Central memory CD8-positive, alpha-beta T cell (primary cell): Measurements from ENCODE around the gene APPBP2.
"Not testable (repeated sequence)": the region's sequence is repeated elsewhere in the genome, so short reads cannot be mapped to it uniquely, and the experiment has no call there.

Source experiments
- ATAC-seq: fragments of 150-1000 bp; cut with Tn5 transposase; replicated peaks from 2 replicates; pipeline ENCODE4 v1.10.0; 2022; ENCODE audit warnings: mild to moderate bottlenecking, moderate FRiP score, moderate number of reproducible peaks; ENCODE audit not compliant: poor library complexity, severe bottlenecking; ENCODE audit errors: extremely low read depth
- DNase-seq, 2 donors: peaks; one replicate each; pipeline ENCODE4 v3.0.0; 2021; ENCODE audit warnings: low spot score in 2 of 2
- H3K27ac Mint-ChIP-seq: one replicate; pipeline ENCODE4 v1.8.0; 2022; ENCODE audit warnings: low read depth, mild to moderate bottlenecking, moderate library complexity, mixed read lengths
- H3K27me3 Mint-ChIP-seq: one replicate; pipeline ENCODE4 v1.8.0; 2022; ENCODE audit warnings: mixed read lengths
- H3K36me3 Mint-ChIP-seq: one replicate; pipeline ENCODE4 v1.8.0; 2022; ENCODE audit warnings: mild to moderate bottlenecking, moderate library complexity, mixed read lengths; ENCODE audit not compliant: insufficient read depth
- H3K4me1 Mint-ChIP-seq: one replicate; pipeline ENCODE4 v1.8.0; 2022; ENCODE audit warnings: mixed read lengths
- H3K4me3 Mint-ChIP-seq: one replicate; pipeline ENCODE4 v1.8.0; 2022; ENCODE audit warnings: mild to moderate bottlenecking, moderate library complexity, mixed read lengths
- H3K9me3 Mint-ChIP-seq: one replicate; pipeline ENCODE4 v1.8.0; 2022; ENCODE audit warnings: mixed read lengths

The APPBP2 gene

GRCh38 chr17:60527701-60528100 is 1.7 kb upstream of the APPBP2 start:
- DNase-seq (no peak), ATAC-seq (no peak)
- H3K9me3 Mint-ChIP-seq, result no peaks in the 10 kb centered on the region
- H3K4me3 Mint-ChIP-seq, result peak overlapping the region; percentile 20
- peaks cover 30% of the 10 kb centered on the region for H3K4me1 Mint-ChIP-seq
- peaks cover 11% of the 10 kb centered on the region for H3K36me3 Mint-ChIP-seq
- peaks cover 7% of the 10 kb centered on the region for H3K27me3 Mint-ChIP-seq
- H3K27ac Mint-ChIP-seq, result no peak overlapping the region

- Mint-ChIP-seq H3K9me3 (no peaks in the 10 kb centered on the region), H3K4me1 (peaks cover 39% of the 10 kb centered on the region), H3K4me3 (peak overlapping the region; percentile 99), H3K27ac (peak overlapping the region; percentile 99), H3K36me3 (peaks cover 13% of the 10 kb centered on the region), H3K27me3 (peaks cover 7% of the 10 kb centered on the region)
- ATAC-seq (no peak), DNase-seq (no peak)
These were observed 684 bp upstream of the APPBP2 start for GRCh38 chr17:60526726-60527125.

- ATAC-seq, result no peak
- Mint-ChIP-seq H3K9me3 (no peaks in the 10 kb centered on the region), H3K4me1 (peaks cover 41% of the 10 kb centered on the region), H3K36me3 (peaks cover 19% of the 10 kb centered on the region), H3K4me3 (peak overlapping the region; percentile 99), H3K27me3 (no peaks in the 10 kb centered on the region), H3K27ac (peak overlapping the region; percentile 99)
- no peak for DNase-seq
These were observed 736 bp downstream of the APPBP2 start for GRCh38 chr17:60525328-60525684.

GRCh38 chr17:60524463-60525327 is 1.3 kb downstream of the APPBP2 start:
- Mint-ChIP-seq H3K27ac (peak overlapping the region; percentile 99), H3K36me3 (peaks cover 19% of the 10 kb centered on the region), H3K27me3 (no peaks in the 10 kb centered on the region), H3K4me1 (peaks cover 41% of the 10 kb centered on the region), H3K4me3 (peak overlapping the region; percentile 99), H3K9me3 (no peaks in the 10 kb centered on the region)
- ATAC-seq (no peak), DNase-seq (no peak)

- Mint-ChIP-seq H3K36me3 (peaks cover 21% of the 10 kb centered on the region), H3K9me3 (no peaks in the 10 kb centered on the region), H3K27me3 (no peaks in the 10 kb centered on the region), H3K27ac (peak overlapping the region; percentile 99), H3K4me3 (peak overlapping the region; percentile 99), H3K4me1 (peaks cover 41% of the 10 kb centered on the region)
- DNase-seq (no peak), ATAC-seq (no peak)
These were observed 2.2 kb downstream of the APPBP2 start for GRCh38 chr17:60523822-60524221.

- peak overlapping the region; percentile 5 for H3K27ac Mint-ChIP-seq
These were observed 3.0 kb downstream of the APPBP2 start for GRCh38 chr17:60522889-60523626.

GRCh38 chr17:60519795-60520194 is 6.2 kb downstream of the APPBP2 start:
- no peak overlapping the region for H3K4me3 Mint-ChIP-seq
- ATAC-seq (no peak), DNase-seq (no peak)
- H3K4me1 Mint-ChIP-seq, result peaks cover 61% of the 10 kb centered on the region
- H3K9me3 Mint-ChIP-seq, result no peaks in the 10 kb centered on the region
- H3K36me3 Mint-ChIP-seq, result peaks cover 18% of the 10 kb centered on the region
- H3K27me3 Mint-ChIP-seq, result no peaks in the 10 kb centered on the region
- no peak overlapping the region for H3K27ac Mint-ChIP-seq

More at GRCh38 chr17:60522889-60523626, 3.0 kb downstream of the APPBP2 start:
- H3K4me1 Mint-ChIP-seq, result peaks cover 42% of the 10 kb centered on the region
- no peak overlapping the region for H3K4me3 Mint-ChIP-seq
- DNase-seq, result no peak
- no peaks in the 10 kb centered on the region for H3K27me3 Mint-ChIP-seq
- no peaks in the 10 kb centered on the region for H3K9me3 Mint-ChIP-seq
- peaks cover 23% of the 10 kb centered on the region for H3K36me3 Mint-ChIP-seq
- ATAC-seq, result no peak

- not testable (repeated sequence) for H3K9me3 Mint-ChIP-seq, H3K27ac Mint-ChIP-seq
These were observed 10.4 kb downstream of the APPBP2 start for GRCh38 chr17:60515683-60516082.

GRCh38 chr17:60515199-60515598 is 10.8 kb downstream of the APPBP2 start:
- Mint-ChIP-seq H3K4me1 (peaks cover 48% of the 10 kb centered on the region), H3K36me3 (peaks cover 35% of the 10 kb centered on the region)
- not testable (repeated sequence) for ATAC-seq

More at GRCh38 chr17:60515683-60516082, 10.4 kb downstream of the APPBP2 start:
- H3K4me3 Mint-ChIP-seq, H3K27me3 Mint-ChIP-seq, DNase-seq, ATAC-seq: not testable (repeated sequence)
- H3K4me1 Mint-ChIP-seq, result peaks cover 49% of the 10 kb centered on the region
- peaks cover 36% of the 10 kb centered on the region for H3K36me3 Mint-ChIP-seq

GRCh38 chr17:60514500-60514899 is 11.5 kb downstream of the APPBP2 start:
- DNase-seq (no peak), ATAC-seq (no peak)
- Mint-ChIP-seq H3K36me3 (peaks cover 35% of the 10 kb centered on the region), H3K4me3 (no peak overlapping the region), H3K9me3 (no peaks in the 10 kb centered on the region), H3K4me1 (peaks cover 48% of the 10 kb centered on the region), H3K27ac (no peak overlapping the region), H3K27me3 (no peaks in the 10 kb centered on the region)

More at GRCh38 chr17:60515199-60515598, 10.8 kb downstream of the APPBP2 start:
- not testable (repeated sequence) for DNase-seq, H3K27me3 Mint-ChIP-seq, H3K9me3 Mint-ChIP-seq, H3K4me3 Mint-ChIP-seq, H3K27ac Mint-ChIP-seq

GRCh38 chr17:60514053-60514452 is 12.0 kb downstream of the APPBP2 start:
- DNase-seq (no peak), ATAC-seq (no peak)
- Mint-ChIP-seq H3K9me3 (no peaks in the 10 kb centered on the region), H3K36me3 (peaks cover 34% of the 10 kb centered on the region), H3K4me3 (no peak overlapping the region), H3K27me3 (no peaks in the 10 kb centered on the region), H3K4me1 (peaks cover 48% of the 10 kb centered on the region), H3K27ac (no peak overlapping the region)

- H3K4me1 Mint-ChIP-seq, result peaks cover 52% of the 10 kb centered on the region
- no peak for DNase-seq
These were observed 13.0 kb downstream of the APPBP2 start for GRCh38 chr17:60513014-60513413.

More at GRCh38 chr17:60513014-60513413, 13.0 kb downstream of the APPBP2 start:
- Mint-ChIP-seq H3K36me3 (peaks cover 33% of the 10 kb centered on the region), H3K27ac (no peak overlapping the region), H3K4me3 (no peak overlapping the region), H3K27me3 (no peaks in the 10 kb centered on the region), H3K9me3 (no peaks in the 10 kb centered on the region)
- no peak for ATAC-seq
